PC-9 (cell line): ENCODE data around the gene BCL6. TPM values are rescaled to one million over a fixed set of nuclear protein-coding genes. Genes with fewer than 3 reads are reported as not detected.

ENCODE experiments used
- BruUV-seq: library from RNA; stranded (reverse); fragments of 400-500 nt; replicated peaks from 2 replicates; lab custom pipeline; 2021; lab: Mats Ljungman, UMichigan
- CTCF ChIA-PET: fragments of 300-600 bp; sonication (Branson Sonifier 250); formaldehyde crosslinking; loops from one replicate; lab custom pipeline; 2022; ENCODE audit warnings: antibody characterized with exemption; lab: Charles Lee
- POLR2A ChIA-PET: fragments of 300-600 bp; sonication (Branson Sonifier 250); formaldehyde crosslinking; loops from one replicate; lab custom pipeline; 2022; ENCODE audit warnings: antibody characterized with exemption; ENCODE audit not compliant: unreplicated experiment; lab: Charles Lee
- DNase-seq, 2 experiments: peaks; one replicate each; pipeline versions ENCODE4 v3.0.0 to v3.0.0-alpha.2; 2015 to 2022; ENCODE audit warnings: mixed read lengths in 1 of 2
- H2AFZ ChIP-seq: fragments of 200-600 bp; sonication (generic); 2 replicates; pipeline ENCODE4 v1.8.1; 2017; ENCODE audit warnings: antibody characterized with exemption
- H3F3A ChIP-seq: fragments of 200-600 bp; sonication (generic); 2 replicates; pipeline ENCODE4 v1.8.1; 2017; ENCODE audit warnings: antibody characterized with exemption, mild to moderate bottlenecking, low read depth; ENCODE audit not compliant: insufficient read depth
- H3K27ac ChIP-seq: fragments of 200-600 bp; sonication (generic); 2 replicates; pipeline ENCODE4 v1.6.1; 2016; ENCODE audit warnings: mixed run types
- H3K27me3 ChIP-seq: fragments of 200-600 bp; sonication (generic); 2 replicates; pipeline ENCODE4 v1.6.1; 2016; ENCODE audit warnings: low read depth, mixed run types; ENCODE audit not compliant: insufficient read depth
- H3K36me3 ChIP-seq: fragments of 200-600 bp; sonication (generic); 2 replicates; pipeline ENCODE4 v1.6.1; 2016; ENCODE audit warnings: low read depth, mixed run types
- H3K4me1 ChIP-seq: fragments of 200-600 bp; sonication (generic); replicated peaks from 2 replicates; pipeline ENCODE4 v1.6.1; 2016; ENCODE audit warnings: mixed run types; ENCODE audit not compliant: insufficient read depth
- H3K4me2 ChIP-seq: fragments of 200-600 bp; sonication (generic); 2 replicates; pipeline ENCODE4 v1.6.1; 2017; ENCODE audit warnings: mixed run types
- H3K4me3 ChIP-seq: fragments of 200-600 bp; sonication (generic); 2 replicates; pipeline ENCODE4 v1.6.1; 2016; ENCODE audit warnings: mixed run types
- H3K79me2 ChIP-seq: fragments of 200-600 bp; sonication (generic); 2 replicates; pipeline ENCODE4 v1.6.1; 2017; ENCODE audit warnings: low read depth, mixed run types
- H3K9me2 ChIP-seq: fragments of 200-600 bp; sonication (generic); 2 replicates; pipeline ENCODE4 v1.8.1; 2017; ENCODE audit warnings: mild to moderate bottlenecking; ENCODE audit not compliant: insufficient read depth
- H3K9me3 ChIP-seq: fragments of 200-600 bp; sonication (generic); 2 replicates; pipeline ENCODE4 v1.8.1; 2016; ENCODE audit warnings: low read depth; ENCODE audit not compliant: insufficient read depth
- H4K20me1 ChIP-seq: fragments of 200-600 bp; sonication (generic); 2 replicates; pipeline ENCODE4 v1.8.1; 2017; ENCODE audit not compliant: insufficient read depth
- CTCF ChIP-seq: fragments of 200-600 bp; sonication (generic); conservative IDR thresholded peaks from 2 replicates; pipeline ENCODE4 v1.6.1; 2017; ENCODE audit warnings: mixed run types, antibody characterized with exemption, mild to moderate bottlenecking, moderate library complexity
- EZH2 ChIP-seq: fragments of 200-600 bp; sonication (generic); IDR thresholded peaks from 2 replicates; pipeline ENCODE4 v1.8.0; 2017; ENCODE audit warnings: antibody characterized with exemption, low read depth
- intact Hi-C: fragments of 100-400 bp; cut with micrococcal nuclease; formaldehyde crosslinking; loops from one replicate; pipeline ENCODE4 v1.10.0; 2022; ENCODE audit not compliant: unreplicated experiment
- total RNA-seq: library from RNA; stranded (reverse); gene quantifications from 2 replicates; pipeline ENCODE4 v1.2.3, GENCODE V29; 2021

BCL6 gene
- total RNA-seq, 1 experiment from 2014 or later: 42.2 TPM

- intact Hi-C loops: no loop called here
- CTCF ChIA-PET: no interaction called here
Observed at GRCh38 chr3:187686621-187687273, 58.5 kb downstream of the BCL6 start.

GRCh38 chr3:187685948-187686347 lies 59.3 kb downstream of the BCL6 start:
- intact Hi-C loops: no loop called here
- Histone ChIP-seq H3K27ac (no peak overlapping the region), H3K9me2 (no peaks in the 10 kb centered on the region), H3K27me3 (peaks cover 43% of the 10 kb centered on the region), H3K79me2 (no peaks in the 10 kb centered on the region), H4K20me1 (no peaks in the 10 kb centered on the region), H3K4me2 (no peak overlapping the region), H3K36me3 (no peaks in the 10 kb centered on the region), H3K9me3 (peaks cover 18% of the 10 kb centered on the region; the same call in 1 of the 2 replicates), H3F3A (no peaks in the 10 kb centered on the region), H2AFZ (no peak overlapping the region), H3K4me3 (no peak overlapping the region), H3K4me1 (no peaks in the 10 kb centered on the region)
- POLR2A ChIA-PET: no interaction called here
- TF ChIP-seq CTCF: no peak
- TF ChIP-seq EZH2: no peak
- BruUV-seq: no TSS peak
- CTCF ChIA-PET: no interaction called here
- DNase-seq: no peak

More at GRCh38 chr3:187686621-187687273, 58.5 kb downstream of the BCL6 start:
- BruUV-seq: no TSS peak
- no peaks in the 10 kb centered on the region for H4K20me1 ChIP-seq
- H3F3A ChIP-seq: no peaks in the 10 kb centered on the region
- H3K9me3 ChIP-seq: peaks cover 18% of the 10 kb centered on the region; the same call in 1 of the 2 replicates
- no peak overlapping the region for H3K4me3 ChIP-seq
- no peak for DNase-seq
- no peak overlapping the region for H3K4me2 ChIP-seq
- peaks cover 44% of the 10 kb centered on the region; the same call in 1 of the 2 replicates for H3K27me3 ChIP-seq
- POLR2A ChIA-PET: interaction anchor here (0.7 kb wide), 1 partner anchor 1300 kb away, joined by 4 read pairs; no protein-coding TSS in a partner anchor
- H3K9me2 ChIP-seq: no peaks in the 10 kb centered on the region
- TF ChIP-seq EZH2: no peak
- TF ChIP-seq CTCF: no peak
- H3K36me3 ChIP-seq: no peaks in the 10 kb centered on the region
- no peaks in the 10 kb centered on the region for H3K4me1 ChIP-seq
- H3K79me2 ChIP-seq: no peaks in the 10 kb centered on the region
- H2AFZ ChIP-seq: no peak overlapping the region
- H3K27ac ChIP-seq: no peak overlapping the region

GRCh38 chr3:187684880-187685279 lies 60.4 kb downstream of the BCL6 start:
- intact Hi-C loops: no loop called here
- no peaks in the 10 kb centered on the region for H3K9me2 ChIP-seq
- TF ChIP-seq EZH2 (no peak), CTCF (no peak)

More at GRCh38 chr3:187684880-187685279, 60.4 kb downstream of the BCL6 start:
- Histone ChIP-seq H3K79me2 (no peaks in the 10 kb centered on the region), H4K20me1 (no peaks in the 10 kb centered on the region), H3K4me3 (no peak overlapping the region), H3K4me1 (no peaks in the 10 kb centered on the region), H3K27ac (no peak overlapping the region), H3K9me3 (peaks cover 18% of the 10 kb centered on the region; the same call in 1 of the 2 replicates), H3K27me3 (peaks cover 35% of the 10 kb centered on the region), H3F3A (no peaks in the 10 kb centered on the region), H3K36me3 (no peaks in the 10 kb centered on the region), H2AFZ (no peak overlapping the region), H3K4me2 (no peak overlapping the region)
- no TSS peak for BruUV-seq
- DNase-seq: no peak
- ChIA-PET POLR2A (no interaction called here), CTCF (no interaction called here)
